Measurements from ENCODE around the gene SSBP2. TPM values are rescaled to one million over a fixed set of nuclear protein-coding genes. Genes with fewer than 3 reads are reported as not detected.

SSBP2 gene
- 24.3 and 29.5 TPM in 2 replicates for total RNA-seq

DNA sequence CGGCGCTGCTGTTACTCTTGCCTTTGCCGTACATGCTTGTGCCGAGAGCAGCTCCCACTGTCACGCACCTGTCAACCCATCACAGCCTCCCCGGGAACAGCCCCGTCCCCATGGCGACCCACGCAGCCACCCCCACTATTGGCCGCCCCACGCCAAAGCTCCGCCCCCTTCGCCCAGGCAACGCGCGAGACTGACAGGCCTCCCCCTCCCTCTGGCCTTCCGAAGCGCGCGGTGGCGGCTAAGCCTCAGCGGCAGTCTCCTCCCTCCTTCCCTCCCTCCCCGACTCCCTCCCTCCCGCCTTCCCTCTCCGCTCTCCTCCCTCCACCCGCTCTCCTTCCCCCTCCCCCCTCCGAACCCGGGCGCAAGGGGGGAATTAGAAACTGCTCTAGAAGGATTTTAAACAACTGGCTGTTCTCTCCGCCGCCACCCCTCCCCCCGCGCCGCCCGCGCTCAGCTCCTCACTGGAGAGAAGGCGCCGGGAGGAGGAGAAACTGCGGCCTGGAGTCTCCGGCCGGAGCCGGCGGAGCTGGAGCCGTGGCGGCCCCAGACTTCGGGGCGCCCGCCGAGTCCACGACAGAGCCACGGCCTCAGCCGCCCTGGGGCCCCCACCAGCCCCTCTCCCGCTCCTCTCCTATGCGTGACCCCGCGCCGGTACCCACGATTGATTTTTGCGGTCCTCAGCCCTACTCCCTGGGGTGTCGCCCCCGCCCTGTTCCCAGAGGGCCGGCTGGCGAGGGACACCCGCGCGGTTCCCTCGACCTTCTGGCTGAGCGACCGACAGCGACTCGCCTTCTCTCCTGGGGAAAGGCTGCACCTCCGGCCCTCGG lies at the start of gene SSBP2:
Gene SSBP2 (minus strand): TSS at position 89 of the 827 bp plus-strand sequence. CDS start 55 bp downstream, at position 34.
- Mint-ChIP-seq H3K27ac (peak within 1 kb of the TSS; percentile 93), H3K27me3 (ENCODE audit: low read depth) (peaks cover 15% of the 10 kb centered on the region), H3K36me3 (ENCODE audit: low read depth) (no peaks in the 10 kb centered on the region), H3K4me3 (ENCODE audit: low read depth) (peak within 1 kb of the TSS; percentile 92), H3K4me1 (ENCODE audit: low read depth) (peaks cover 30% of the 10 kb centered on the region), H3K9me3 (no peaks in the 10 kb centered on the region)
- intact Hi-C loops (cut with micrococcal nuclease): loop anchor here (1.0 to 5.0 kb wide), 5 partner anchors 100 to 449 kb away; partner anchors contain the start of gene ZCCHC9
- DNase-seq (ENCODE audit: low spot score): peak; percentile 99

DNA sequence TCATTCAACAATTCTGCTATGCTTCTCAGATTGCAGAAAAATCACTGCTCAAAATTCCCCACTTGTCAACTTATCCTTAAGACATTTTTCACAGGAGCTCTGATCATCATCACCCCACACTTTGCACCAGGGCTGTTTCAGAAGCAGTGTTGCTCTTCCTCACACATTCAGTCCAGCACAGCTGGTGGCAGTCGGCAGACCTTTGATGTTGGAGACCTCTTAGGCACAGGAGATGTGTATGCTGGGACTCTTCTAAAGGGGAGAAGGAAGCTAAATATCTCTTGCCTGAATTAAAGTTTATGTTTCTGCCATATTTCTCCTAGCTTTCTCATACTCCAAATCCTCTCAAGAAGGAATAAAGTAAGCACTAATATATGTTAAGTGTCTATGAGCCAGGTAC lies 44.8 kb upstream of the SSBP2 start:
- intact Hi-C loops (cut with micrococcal nuclease): no loop called here

DNA sequence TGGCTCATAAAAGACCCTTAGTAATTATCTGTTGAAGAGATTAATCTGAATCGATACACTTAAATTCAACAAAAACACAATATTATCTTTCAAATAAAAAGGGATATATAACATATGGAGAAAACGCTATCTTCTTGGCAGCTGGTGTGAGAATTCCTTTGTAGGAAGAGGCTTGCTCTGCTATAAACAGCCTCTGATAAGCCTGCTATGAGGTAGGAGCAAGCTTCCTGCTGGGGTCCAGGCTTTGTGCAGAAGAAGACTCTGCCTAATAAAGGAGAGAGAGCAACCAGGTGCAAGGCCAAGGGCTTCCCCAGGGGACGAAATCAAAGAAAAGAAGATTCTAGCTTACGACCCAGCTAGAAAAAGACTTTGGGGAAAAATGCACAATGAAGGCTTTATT lies 43.3 kb upstream of the SSBP2 start:
- peaks cover 4% of the 10 kb centered on the region for H3K27me3 Mint-ChIP-seq (ENCODE audit: low read depth)
- DNase-seq (ENCODE audit: low spot score): no peak
- no peaks in the 10 kb centered on the region for H3K4me1 Mint-ChIP-seq (ENCODE audit: low read depth)
- H3K4me3 Mint-ChIP-seq (ENCODE audit: low read depth): no peak overlapping the region
- intact Hi-C loops (cut with micrococcal nuclease): no loop called here
- H3K27ac Mint-ChIP-seq: no peak overlapping the region
- H3K9me3 Mint-ChIP-seq: no peaks in the 10 kb centered on the region
- no peaks in the 10 kb centered on the region for H3K36me3 Mint-ChIP-seq (ENCODE audit: low read depth)

More for the DNA sequence above, 44.8 kb upstream of the SSBP2 start:
- Mint-ChIP-seq H3K36me3 (ENCODE audit: low read depth) (no peaks in the 10 kb centered on the region), H3K4me3 (ENCODE audit: low read depth) (no peak overlapping the region), H3K27ac (no peak overlapping the region), H3K27me3 (ENCODE audit: low read depth) (peaks cover 4% of the 10 kb centered on the region), H3K4me1 (ENCODE audit: low read depth) (no peaks in the 10 kb centered on the region), H3K9me3 (no peaks in the 10 kb centered on the region)
- DNase-seq (ENCODE audit: low spot score): no peak

DNA sequence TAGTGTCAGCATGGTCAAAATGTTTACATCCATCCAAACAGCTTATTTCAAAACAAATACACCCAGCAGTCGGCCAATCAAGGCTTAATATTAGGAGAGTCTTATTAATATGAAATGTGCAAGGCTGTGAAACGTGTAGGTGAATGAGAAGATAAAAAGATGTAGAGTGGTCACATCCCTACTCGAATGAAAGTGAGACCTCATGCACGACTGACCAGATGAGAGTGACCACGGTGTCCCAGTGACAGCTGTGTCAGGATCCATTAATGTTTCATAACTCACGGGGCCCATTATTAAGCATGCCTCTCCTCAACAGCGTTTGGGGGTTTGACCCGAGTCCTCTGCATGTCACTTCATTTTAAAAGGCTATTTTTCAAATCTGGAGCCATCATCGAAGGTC lies 39.4 kb upstream of the SSBP2 start:
- Mint-ChIP-seq H3K27me3 (ENCODE audit: low read depth) (peaks cover 6% of the 10 kb centered on the region), H3K9me3 (no peaks in the 10 kb centered on the region), H3K27ac (no peak overlapping the region), H3K4me1 (ENCODE audit: low read depth) (peaks cover 2% of the 10 kb centered on the region), H3K4me3 (ENCODE audit: low read depth) (no peak overlapping the region), H3K36me3 (ENCODE audit: low read depth) (no peaks in the 10 kb centered on the region)
- DNase-seq (ENCODE audit: low spot score): no peak
- intact Hi-C loops (cut with micrococcal nuclease): no loop called here

DNA sequence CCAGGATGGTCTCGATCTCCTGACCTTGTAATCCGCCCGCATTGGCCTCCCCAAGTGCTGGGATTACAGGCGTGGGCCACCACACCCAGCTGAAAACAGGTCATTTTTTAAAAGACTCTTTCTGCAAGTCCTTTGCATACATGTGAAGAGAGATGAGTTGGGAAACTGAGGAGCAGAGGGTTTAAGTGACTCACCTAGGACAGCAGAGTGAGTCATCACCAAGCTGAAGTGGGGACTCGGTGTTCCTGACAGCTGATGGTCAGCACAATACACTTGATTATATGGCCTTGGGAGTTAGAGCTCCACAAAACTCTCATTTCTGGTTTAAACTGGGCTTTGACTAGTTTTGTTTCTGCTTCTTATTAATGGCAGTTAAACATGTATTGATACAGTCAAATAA lies 38.1 kb upstream of the SSBP2 start:
- H3K9me3 Mint-ChIP-seq: no peaks in the 10 kb centered on the region
- H3K4me3 Mint-ChIP-seq (ENCODE audit: low read depth): no peak overlapping the region
- intact Hi-C loops (cut with micrococcal nuclease): no loop called here
- DNase-seq (ENCODE audit: low spot score): no peak
- H3K4me1 Mint-ChIP-seq (ENCODE audit: low read depth): peaks cover 2% of the 10 kb centered on the region
- peaks cover 2% of the 10 kb centered on the region for H3K27me3 Mint-ChIP-seq (ENCODE audit: low read depth)
- H3K27ac Mint-ChIP-seq: no peak overlapping the region
- H3K36me3 Mint-ChIP-seq (ENCODE audit: low read depth): no peaks in the 10 kb centered on the region

DNA sequence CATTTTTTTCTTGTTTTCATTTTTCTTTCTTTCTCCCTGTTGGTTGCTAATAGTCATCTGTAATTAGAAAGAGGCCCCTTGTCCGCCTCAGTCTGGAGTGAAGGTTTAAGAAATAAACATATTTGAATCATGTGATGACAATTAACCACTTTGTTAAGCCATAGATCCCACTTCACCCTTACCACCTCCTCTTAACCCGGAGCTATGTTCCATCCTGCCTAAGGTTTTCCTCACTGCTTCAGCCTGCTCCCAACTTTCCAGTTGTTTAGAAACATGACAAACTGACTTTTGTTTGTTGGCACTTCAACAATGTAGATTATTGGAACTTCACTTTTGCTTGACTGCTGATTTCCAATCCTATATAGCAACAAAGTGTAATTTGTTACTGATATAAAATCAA lies 37.4 kb upstream of the SSBP2 start:
- intact Hi-C loops (cut with micrococcal nuclease): no loop called here
- Mint-ChIP-seq H3K9me3 (no peaks in the 10 kb centered on the region), H3K4me1 (ENCODE audit: low read depth) (peaks cover 4% of the 10 kb centered on the region), H3K27me3 (ENCODE audit: low read depth) (peaks cover 2% of the 10 kb centered on the region), H3K27ac (no peak overlapping the region), H3K4me3 (ENCODE audit: low read depth) (no peak overlapping the region), H3K36me3 (ENCODE audit: low read depth) (no peaks in the 10 kb centered on the region)
- DNase-seq (ENCODE audit: low spot score): no peak

DNA sequence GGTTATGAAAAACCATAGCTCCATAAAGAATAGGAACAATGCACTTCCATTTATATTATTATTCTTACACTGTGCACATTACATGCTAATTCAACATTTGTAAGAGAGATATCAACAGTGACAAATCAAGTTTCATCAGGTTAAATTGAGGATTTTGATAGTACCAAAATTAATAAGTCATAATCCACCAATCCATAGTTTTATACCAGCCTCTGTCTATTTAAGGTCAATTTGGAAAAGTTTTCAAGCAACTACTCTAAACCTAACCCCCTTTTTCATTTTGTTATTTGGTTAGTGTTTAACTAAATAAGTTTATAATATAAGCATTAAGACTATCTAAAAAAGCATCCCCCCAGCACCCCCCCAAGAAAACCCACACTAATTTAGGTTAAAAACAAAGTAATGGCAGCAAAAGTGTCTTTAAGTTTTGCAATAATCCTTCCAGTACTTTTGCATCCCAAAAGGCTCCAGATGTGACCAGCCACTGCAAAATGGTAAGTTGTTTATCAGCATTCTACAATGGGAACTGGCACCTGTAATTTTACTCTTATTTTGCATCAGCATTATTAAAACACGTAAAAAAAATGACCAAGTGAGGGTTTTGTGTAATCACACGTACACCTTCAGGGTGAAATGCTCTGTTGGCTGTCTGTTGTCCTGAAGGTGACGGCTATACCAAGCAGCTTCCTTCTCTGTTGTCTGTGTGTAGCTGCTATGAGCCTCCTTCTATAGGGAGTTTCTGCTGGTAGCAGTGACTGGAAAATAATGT lies 36.8 kb upstream of the SSBP2 start:
- Mint-ChIP-seq H3K9me3 (no peaks in the 10 kb centered on the region), H3K36me3 (ENCODE audit: low read depth) (no peaks in the 10 kb centered on the region)
- intact Hi-C loops (cut with micrococcal nuclease): no loop called here

DNA sequence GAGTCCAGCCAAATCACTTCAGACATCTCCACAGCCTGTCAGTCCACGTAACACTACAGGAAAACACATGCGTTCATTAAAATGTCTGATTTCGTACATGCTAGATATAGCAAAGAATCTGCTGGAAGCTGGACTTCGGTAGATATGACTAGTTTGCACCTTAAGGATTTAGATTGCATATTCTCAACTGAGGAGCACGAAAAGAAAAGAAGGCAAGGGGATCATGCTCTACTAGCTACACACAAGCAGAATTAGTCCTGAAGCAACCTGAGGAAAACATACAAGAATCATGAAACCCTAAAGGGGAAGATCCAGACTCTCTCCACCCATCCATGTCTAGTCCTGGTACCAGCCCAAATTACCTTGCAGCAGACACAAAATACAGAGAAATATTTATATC lies 36.1 kb upstream of the SSBP2 start:
- Mint-ChIP-seq H3K27ac (no peak overlapping the region), H3K4me3 (ENCODE audit: low read depth) (no peak overlapping the region)
- intact Hi-C loops (cut with micrococcal nuclease): no loop called here

More for the DNA sequence above, 36.8 kb upstream of the SSBP2 start:
- H3K4me3 Mint-ChIP-seq (ENCODE audit: low read depth): no peak overlapping the region
- no peak overlapping the region for H3K27ac Mint-ChIP-seq
- no peak for DNase-seq (ENCODE audit: low spot score)
- H3K27me3 Mint-ChIP-seq (ENCODE audit: low read depth): peaks cover 2% of the 10 kb centered on the region
- peaks cover 5% of the 10 kb centered on the region for H3K4me1 Mint-ChIP-seq (ENCODE audit: low read depth)

DNA sequence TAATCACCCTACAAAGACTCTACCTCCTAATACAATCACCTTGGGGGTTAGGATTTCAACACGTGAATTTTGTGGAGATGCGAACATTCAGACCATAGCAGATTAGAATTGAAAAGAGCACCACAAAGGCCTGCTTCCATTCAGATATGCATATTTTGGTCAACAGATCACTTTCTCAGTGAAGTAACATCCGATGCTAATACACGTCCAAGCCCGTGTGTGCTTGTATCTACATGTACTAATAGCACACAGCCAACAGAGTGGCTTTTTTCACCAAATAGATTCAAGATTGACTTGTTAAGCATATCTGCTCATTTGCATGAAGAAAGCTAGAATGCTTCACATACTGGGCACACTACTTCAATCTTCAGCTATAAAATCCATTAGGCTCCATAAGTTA lies 35.6 kb upstream of the SSBP2 start:
- H3K4me1 Mint-ChIP-seq (ENCODE audit: low read depth): peaks cover 5% of the 10 kb centered on the region
- intact Hi-C loops (cut with micrococcal nuclease): no loop called here
- peaks cover 2% of the 10 kb centered on the region for H3K27me3 Mint-ChIP-seq (ENCODE audit: low read depth)
- H3K9me3 Mint-ChIP-seq: no peaks in the 10 kb centered on the region
- no peak overlapping the region for H3K27ac Mint-ChIP-seq
- H3K36me3 Mint-ChIP-seq (ENCODE audit: low read depth): no peaks in the 10 kb centered on the region
- H3K4me3 Mint-ChIP-seq (ENCODE audit: low read depth): no peak overlapping the region
- DNase-seq (ENCODE audit: low spot score): no peak

More for the DNA sequence above, 36.1 kb upstream of the SSBP2 start:
- no peak for DNase-seq (ENCODE audit: low spot score)
- Mint-ChIP-seq H3K36me3 (ENCODE audit: low read depth) (no peaks in the 10 kb centered on the region), H3K4me1 (ENCODE audit: low read depth) (peaks cover 5% of the 10 kb centered on the region), H3K27me3 (ENCODE audit: low read depth) (peaks cover 2% of the 10 kb centered on the region), H3K9me3 (no peaks in the 10 kb centered on the region)

DNA sequence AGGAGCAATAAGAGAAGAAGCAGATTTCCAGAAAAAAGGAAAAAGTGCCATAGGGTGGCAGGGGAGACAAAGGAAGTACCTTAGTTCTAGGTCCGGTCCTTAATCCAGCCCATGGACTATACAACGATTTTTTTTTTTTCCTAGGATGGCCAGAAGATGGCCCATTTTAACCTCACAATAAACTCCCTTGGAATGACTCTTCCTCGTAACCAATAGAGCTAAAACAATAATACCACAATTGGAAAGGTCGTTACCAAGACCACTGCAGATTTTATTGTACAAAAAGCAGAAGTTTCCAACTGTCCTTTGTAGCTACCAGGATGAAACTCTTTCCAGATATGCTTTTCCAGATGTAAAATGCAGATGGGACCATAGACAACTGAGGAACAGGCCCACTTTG lies 34.4 kb upstream of the SSBP2 start:
- intact Hi-C loops (cut with micrococcal nuclease): no loop called here
- Mint-ChIP-seq H3K27ac (no peak overlapping the region), H3K4me3 (ENCODE audit: low read depth) (no peak overlapping the region), H3K4me1 (ENCODE audit: low read depth) (peaks cover 5% of the 10 kb centered on the region), H3K9me3 (no peaks in the 10 kb centered on the region), H3K36me3 (ENCODE audit: low read depth) (no peaks in the 10 kb centered on the region), H3K27me3 (ENCODE audit: low read depth) (peaks cover 2% of the 10 kb centered on the region)
- no peak for DNase-seq (ENCODE audit: low spot score)

DNA sequence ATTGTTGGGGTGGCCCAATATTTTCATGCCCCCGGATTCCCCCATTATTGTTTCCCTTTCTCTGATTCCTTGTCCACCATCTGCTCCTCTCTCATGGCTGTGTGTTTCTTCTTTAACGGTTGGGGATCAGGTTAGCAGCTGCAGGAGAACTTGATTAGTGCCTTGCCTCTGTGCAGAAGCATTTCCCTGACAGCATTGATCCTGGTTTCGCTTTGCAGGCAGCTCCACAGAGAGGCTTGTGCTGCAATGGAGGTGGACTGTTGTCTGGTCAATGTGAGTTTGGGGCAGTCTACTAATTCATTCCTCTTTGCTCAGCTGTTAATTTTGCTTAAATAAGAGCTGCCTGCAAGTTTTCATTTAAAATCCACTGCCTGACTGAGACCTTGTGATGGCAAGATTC lies 32.5 kb upstream of the SSBP2 start:
- H3K36me3 Mint-ChIP-seq (ENCODE audit: low read depth): no peaks in the 10 kb centered on the region
- H3K9me3 Mint-ChIP-seq: peaks cover 1% of the 10 kb centered on the region
- no peak overlapping the region for H3K4me3 Mint-ChIP-seq (ENCODE audit: low read depth)
- H3K27me3 Mint-ChIP-seq (ENCODE audit: low read depth): peaks cover 2% of the 10 kb centered on the region
- H3K27ac Mint-ChIP-seq: no peak overlapping the region
- peaks cover 21% of the 10 kb centered on the region for H3K4me1 Mint-ChIP-seq (ENCODE audit: low read depth)
- intact Hi-C loops (cut with micrococcal nuclease): no loop called here
- DNase-seq (ENCODE audit: low spot score): no peak

DNA sequence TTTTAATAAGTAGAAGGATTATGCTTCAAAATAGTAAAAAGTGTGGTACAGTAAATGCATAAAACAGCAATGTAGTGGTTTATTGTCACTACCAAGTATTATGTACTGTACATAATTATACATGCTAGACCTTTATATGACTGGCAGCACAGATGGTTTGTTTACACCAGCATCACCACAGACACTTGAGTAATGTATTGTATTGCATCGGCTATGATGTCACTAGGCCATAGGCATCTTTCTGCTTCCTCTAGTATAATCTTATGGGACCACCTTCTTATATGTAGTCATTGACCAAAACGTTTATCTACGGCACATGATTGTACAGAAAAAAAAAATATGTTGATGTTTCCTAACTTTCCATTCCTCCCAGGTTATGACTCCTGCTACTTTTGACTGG lies 31.9 kb upstream of the SSBP2 start:
- DNase-seq (ENCODE audit: low spot score): no peak
- H3K4me1 Mint-ChIP-seq (ENCODE audit: low read depth): peaks cover 22% of the 10 kb centered on the region
- no peak overlapping the region for H3K4me3 Mint-ChIP-seq (ENCODE audit: low read depth)
- H3K27me3 Mint-ChIP-seq (ENCODE audit: low read depth): peaks cover 2% of the 10 kb centered on the region
- no peaks in the 10 kb centered on the region for H3K36me3 Mint-ChIP-seq (ENCODE audit: low read depth)
- peaks cover 3% of the 10 kb centered on the region for H3K9me3 Mint-ChIP-seq
- no peak overlapping the region for H3K27ac Mint-ChIP-seq
- intact Hi-C loops (cut with micrococcal nuclease): no loop called here

DNA sequence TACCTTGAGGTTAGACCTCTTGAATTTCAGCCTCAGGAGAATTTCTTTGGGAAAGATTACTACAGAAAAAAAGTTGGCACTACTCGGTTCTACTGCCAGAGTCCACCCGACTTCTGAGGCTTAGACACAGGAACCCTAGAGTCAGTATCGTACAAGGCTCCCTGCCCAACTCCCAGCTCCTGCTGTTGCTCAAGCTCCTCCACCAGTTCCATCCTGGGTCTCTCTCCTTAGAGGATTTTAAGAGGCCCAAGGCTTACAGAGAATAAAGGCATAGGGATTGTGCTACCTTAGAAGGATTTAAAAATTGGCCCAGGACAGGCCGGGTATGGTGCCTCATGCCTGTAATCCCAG lies 29.0 kb upstream of the SSBP2 start:
- Mint-ChIP-seq H3K4me3 (ENCODE audit: low read depth) (no peak overlapping the region), H3K4me1 (ENCODE audit: low read depth) (peaks cover 21% of the 10 kb centered on the region), H3K27me3 (ENCODE audit: low read depth) (no peaks in the 10 kb centered on the region), H3K27ac (peak overlapping the region; percentile 91), H3K36me3 (ENCODE audit: low read depth) (no peaks in the 10 kb centered on the region), H3K9me3 (peaks cover 3% of the 10 kb centered on the region)
- intact Hi-C loops (cut with micrococcal nuclease): no loop called here
- DNase-seq (ENCODE audit: low spot score): no peak

All from activated T-helper 2 cell treated with anti-CD3 and anti-CD28 coated beads, Interferon-gamma antibody, Interleukin-2, Interleukin-4, amounts not matched to agents 10 μg/mL and 5 μg/mL and 100 μg/mL, durations not matched to agents 14 hours and 24 hours and 36 hours (primary cell).